Parathyroid adenoma (tissue), 2 donors: ENCODE data around the gene CHURC1.

Experiments
- H2AFZ ChIP-seq: fragments of 300-600 bp; sonication (generic); one replicate; pipeline ENCODE4 v1.7.0; 2017; ENCODE audit warnings: antibody characterized with exemption, mild to moderate bottlenecking
- H3K27ac ChIP-seq: fragments of 300-600 bp; sonication (generic); one replicate; pipeline ENCODE4 v1.7.0; 2017
- H3K27me3 ChIP-seq: fragments of 300-600 bp; sonication (generic); one replicate; pipeline ENCODE4 v1.7.0; 2017; ENCODE audit warnings: low read length; ENCODE audit not compliant: control insufficient read depth, insufficient read depth
- H3K36me3 ChIP-seq: fragments of 300-600 bp; sonication (generic); one replicate; pipeline ENCODE4 v1.7.0; 2017; ENCODE audit warnings: low read length; ENCODE audit not compliant: control insufficient read depth, insufficient read depth
- H3K4me1 ChIP-seq: fragments of 300-600 bp; sonication (generic); one replicate; pipeline ENCODE4 v1.7.0; 2017; ENCODE audit warnings: control low read depth
- H3K4me2 ChIP-seq: fragments of 300-600 bp; sonication (generic); one replicate; pipeline ENCODE4 v1.7.0; 2017; ENCODE audit warnings: low read length
- H3K4me3 ChIP-seq: fragments of 300-600 bp; sonication (generic); one replicate; pipeline ENCODE4 v1.7.0; 2017; ENCODE audit warnings: low read depth, low read length
- H3K79me2 ChIP-seq: fragments of 300-600 bp; sonication (generic); one replicate; pipeline ENCODE4 v1.7.0; 2017; ENCODE audit warnings: control low read depth
- H3K9ac ChIP-seq: fragments of 300-600 bp; sonication (generic); one replicate; pipeline ENCODE4 v1.7.0; 2017; ENCODE audit warnings: mild to moderate bottlenecking
- H3K9me3 ChIP-seq: fragments of 300-600 bp; sonication (generic); one replicate; pipeline ENCODE4 v1.7.0; 2017; ENCODE audit warnings: low read length; ENCODE audit not compliant: control insufficient read depth
- TF ChIP-seq, protein P1 (sequence below): fragments of 300-600 bp; sonication (generic); IDR thresholded peaks from one replicate; pipeline ENCODE4 v1.7.0; 2017; ENCODE audit warnings: antibody characterized with exemption, mild to moderate bottlenecking
- donor health status: primary hyperparathyroidism.

Gene CHURC1

DNA sequence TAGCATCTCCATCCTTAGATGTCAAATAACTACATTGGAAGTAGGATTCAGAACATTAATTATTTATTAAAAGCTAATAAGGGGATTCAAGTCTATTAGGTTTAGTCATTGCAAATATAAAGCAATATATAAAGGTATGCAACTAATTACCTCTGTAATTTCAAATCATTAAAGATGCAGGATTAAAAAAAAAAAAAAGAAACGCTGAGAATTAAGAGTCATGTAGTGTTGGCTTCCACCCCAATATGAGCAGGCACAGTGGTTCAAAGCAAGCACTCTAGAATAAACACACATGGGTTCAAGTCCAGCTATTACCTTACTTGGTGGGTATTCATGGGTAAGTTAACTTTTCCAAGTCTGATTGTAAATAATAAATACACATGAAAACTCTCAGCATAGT, 45.4 kb upstream of the CHURC1 start:
- H3K4me2 ChIP-seq: no peak overlapping the region
- no peaks in the 10 kb centered on the region for H3K9me3 ChIP-seq
- no peak overlapping the region for H2AFZ ChIP-seq
- no peaks in the 10 kb centered on the region for H3K27me3 ChIP-seq
- H3K9ac ChIP-seq: no peak overlapping the region
- H3K4me1 ChIP-seq: peaks cover 25% of the 10 kb centered on the region
- H3K36me3 ChIP-seq: no peaks in the 10 kb centered on the region
- H3K27ac ChIP-seq: no peak overlapping the region
- no peak overlapping the region for H3K4me3 ChIP-seq
- peaks cover 24% of the 10 kb centered on the region for H3K79me2 ChIP-seq
- TF ChIP-seq, protein P1, sequence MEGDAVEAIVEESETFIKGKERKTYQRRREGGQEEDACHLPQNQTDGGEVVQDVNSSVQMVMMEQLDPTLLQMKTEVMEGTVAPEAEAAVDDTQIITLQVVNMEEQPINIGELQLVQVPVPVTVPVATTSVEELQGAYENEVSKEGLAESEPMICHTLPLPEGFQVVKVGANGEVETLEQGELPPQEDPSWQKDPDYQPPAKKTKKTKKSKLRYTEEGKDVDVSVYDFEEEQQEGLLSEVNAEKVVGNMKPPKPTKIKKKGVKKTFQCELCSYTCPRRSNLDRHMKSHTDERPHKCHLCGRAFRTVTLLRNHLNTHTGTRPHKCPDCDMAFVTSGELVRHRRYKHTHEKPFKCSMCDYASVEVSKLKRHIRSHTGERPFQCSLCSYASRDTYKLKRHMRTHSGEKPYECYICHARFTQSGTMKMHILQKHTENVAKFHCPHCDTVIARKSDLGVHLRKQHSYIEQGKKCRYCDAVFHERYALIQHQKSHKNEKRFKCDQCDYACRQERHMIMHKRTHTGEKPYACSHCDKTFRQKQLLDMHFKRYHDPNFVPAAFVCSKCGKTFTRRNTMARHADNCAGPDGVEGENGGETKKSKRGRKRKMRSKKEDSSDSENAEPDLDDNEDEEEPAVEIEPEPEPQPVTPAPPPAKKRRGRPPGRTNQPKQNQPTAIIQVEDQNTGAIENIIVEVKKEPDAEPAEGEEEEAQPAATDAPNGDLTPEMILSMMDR: no peak

- Histone ChIP-seq H3K9ac (no peak overlapping the region), H3K4me1 (peaks cover 38% of the 10 kb centered on the region), H3K4me2 (no peak overlapping the region), H2AFZ (no peak overlapping the region), H3K79me2 (peaks cover 24% of the 10 kb centered on the region), H3K36me3 (no peaks in the 10 kb centered on the region), H3K9me3 (no peaks in the 10 kb centered on the region), H3K27ac (no peak overlapping the region), H3K27me3 (no peaks in the 10 kb centered on the region), H3K4me3 (no peak overlapping the region)
- TF ChIP-seq, protein P1: no peak
Measured at GRCh38 chr14:64870160-64870559, 44.1 kb upstream of the CHURC1 start.

DNA sequence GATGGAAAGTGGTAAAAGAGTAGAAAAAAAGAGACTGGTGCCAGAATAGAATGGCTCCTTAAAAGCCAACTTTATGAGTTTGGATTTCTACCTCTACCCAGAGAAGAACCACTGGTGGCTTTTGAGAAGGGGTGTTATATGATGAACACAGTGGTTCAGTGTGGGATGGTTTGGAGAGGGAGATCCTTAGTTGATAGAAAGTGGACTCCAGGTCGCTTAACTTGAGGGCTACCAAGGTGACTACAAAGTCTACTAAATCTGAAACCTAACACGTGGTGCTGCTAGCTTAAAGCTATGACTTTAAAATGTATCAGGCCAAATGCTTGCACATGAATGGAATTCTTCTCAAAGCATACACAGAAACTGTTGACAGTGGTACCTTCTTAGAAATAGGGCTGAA, 42.9 kb upstream of the CHURC1 start:
- no peaks in the 10 kb centered on the region for H3K27me3 ChIP-seq
- H3K36me3 ChIP-seq: no peaks in the 10 kb centered on the region
- H3K79me2 ChIP-seq: peaks cover 18% of the 10 kb centered on the region
- H3K27ac ChIP-seq: no peak overlapping the region
- TF ChIP-seq, protein P1: no peak
- no peak overlapping the region for H2AFZ ChIP-seq
- no peak overlapping the region for H3K4me2 ChIP-seq
- H3K4me3 ChIP-seq: no peak overlapping the region
- no peaks in the 10 kb centered on the region for H3K9me3 ChIP-seq
- H3K4me1 ChIP-seq: peaks cover 29% of the 10 kb centered on the region
- H3K9ac ChIP-seq: no peak overlapping the region

DNA sequence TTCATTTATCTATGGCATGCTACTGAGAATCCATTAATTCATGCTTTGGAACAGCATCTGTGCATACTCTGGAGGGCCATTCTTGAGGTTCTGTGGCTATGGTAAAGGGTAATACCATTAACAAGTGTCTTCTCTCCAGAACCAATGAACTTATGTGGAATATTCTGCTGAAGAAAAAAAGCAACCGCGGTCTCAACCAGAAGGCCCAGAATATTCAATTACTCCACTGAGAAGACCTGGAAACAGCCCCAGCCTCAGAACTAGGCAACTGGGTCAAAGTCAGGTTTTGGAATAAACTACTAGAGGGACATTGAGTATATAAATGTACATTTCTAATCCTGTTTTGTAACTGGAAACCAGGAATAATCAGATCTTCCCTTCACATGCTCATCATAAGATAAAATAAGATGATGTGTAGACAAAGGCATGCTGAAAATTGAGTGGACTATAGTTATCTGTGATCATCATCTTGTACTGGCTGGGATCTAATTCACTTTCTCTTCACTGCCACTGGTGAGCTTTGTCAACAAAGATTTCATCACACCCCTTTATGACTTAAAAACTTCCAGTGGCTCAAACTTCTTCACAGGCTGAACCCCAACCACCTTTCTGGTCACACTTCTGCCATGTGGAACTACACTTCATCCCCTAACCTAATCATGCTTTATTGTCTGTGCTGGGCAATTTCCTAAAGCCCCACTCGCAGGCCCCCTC, 40.6 kb upstream of the CHURC1 start:
- TF ChIP-seq, protein P1: no peak
- no peaks in the 10 kb centered on the region for H3K9me3 ChIP-seq
- no peak overlapping the region for H3K4me3 ChIP-seq
- H3K36me3 ChIP-seq: no peaks in the 10 kb centered on the region
- no peak overlapping the region for H3K9ac ChIP-seq
- peaks cover 24% of the 10 kb centered on the region for H3K4me1 ChIP-seq
- no peaks in the 10 kb centered on the region for H3K27me3 ChIP-seq
- peak overlapping the region; percentile 60 for H3K27ac ChIP-seq
- H3K4me2 ChIP-seq: no peak overlapping the region
- peaks cover 5% of the 10 kb centered on the region for H3K79me2 ChIP-seq
- H2AFZ ChIP-seq: no peak overlapping the region

DNA sequence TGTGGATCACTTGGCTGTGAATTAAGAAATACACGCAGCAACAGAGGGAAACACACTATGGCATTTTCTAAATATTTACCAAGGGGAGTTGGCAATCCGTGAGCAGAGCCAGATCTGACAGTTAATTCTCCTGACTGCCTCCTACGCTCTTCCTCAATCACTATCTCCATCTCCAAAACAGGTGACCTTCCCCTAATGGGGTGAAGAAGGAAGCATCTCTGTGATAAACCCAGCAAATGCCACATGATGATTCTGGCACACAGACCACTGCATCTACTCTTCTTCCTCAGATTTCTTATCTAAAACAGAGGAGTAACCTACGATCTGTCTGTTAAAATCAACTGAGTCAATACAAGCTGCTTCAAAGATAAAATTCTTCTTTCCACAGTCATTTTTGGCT, 38.9 kb upstream of the CHURC1 start:
- Histone ChIP-seq H3K27me3 (no peaks in the 10 kb centered on the region), H3K4me3 (no peak overlapping the region), H3K9ac (no peak overlapping the region), H2AFZ (no peak overlapping the region), H3K4me1 (peaks cover 26% of the 10 kb centered on the region), H3K36me3 (no peaks in the 10 kb centered on the region), H3K27ac (no peak overlapping the region), H3K79me2 (peaks cover 5% of the 10 kb centered on the region), H3K4me2 (no peak overlapping the region), H3K9me3 (no peaks in the 10 kb centered on the region)
- TF ChIP-seq, protein P1: no peak
